ENCODE measurements around the gene TMEM52.

Gene TMEM52

DNA sequence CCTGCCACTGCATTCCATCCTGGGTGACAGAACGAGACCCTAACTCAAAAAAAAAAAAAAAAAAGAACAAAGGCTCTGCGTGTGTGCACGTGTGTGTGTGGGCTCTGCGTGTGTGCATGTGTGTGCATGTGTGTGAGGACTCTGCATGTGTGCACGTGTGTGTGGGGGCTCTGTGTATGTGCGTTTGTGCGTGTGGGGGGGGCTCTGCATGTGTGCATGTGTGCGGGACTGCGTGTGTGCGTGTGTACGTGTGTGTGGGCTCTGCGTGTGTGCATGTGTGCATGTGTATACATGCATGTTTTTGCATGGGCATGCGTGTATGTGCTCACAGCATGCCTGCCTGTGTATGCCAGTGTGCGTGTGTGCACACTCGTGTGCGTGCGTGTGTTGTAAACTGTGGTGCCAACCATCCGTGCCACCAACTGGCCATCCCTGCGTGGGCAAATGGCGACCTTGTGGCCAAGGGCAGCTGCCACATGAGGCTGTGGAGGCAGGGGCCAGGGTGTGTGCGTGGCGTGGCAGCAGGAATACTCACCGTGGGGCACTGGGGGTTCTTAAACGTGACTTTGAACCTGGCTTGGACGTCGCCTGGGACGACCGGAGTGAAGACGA is 26.8 kb upstream of the TMEM52 start:
- no peak for TF ChIP-seq POLR2AphosphoS5 (IDR thresholded peaks at IDR 0.05; ENCODE audit: low read depth, low read length)
- no peak for TF ChIP-seq TAF1 (IDR thresholded peaks at IDR 0.05; ENCODE audit: borderline replicate concordance, low read depth, low read length)
- no peak for TF ChIP-seq POLR2A (IDR thresholded peaks at IDR 0.05; ENCODE audit: low read depth, low read length)
- FAIRE-seq (no peak), DNase-seq (ENCODE audit: insufficient read length) (no peak)

GRCh38 chr1:1943834-1944570 is 24.9 kb upstream of the TMEM52 start:
- DNase-seq (ENCODE audit: insufficient read length), result peak; percentile 67
- no peak for TF ChIP-seq POLR2A (IDR thresholded peaks at IDR 0.05; ENCODE audit: low read depth, low read length)
- no peak for TF ChIP-seq POLR2AphosphoS5 (IDR thresholded peaks at IDR 0.05; ENCODE audit: low read depth, low read length)
- TF ChIP-seq TAF1 (IDR thresholded peaks at IDR 0.05; ENCODE audit: borderline replicate concordance, low read depth, low read length), result no peak

GRCh38 chr1:1942753-1943656 is 23.9 kb upstream of the TMEM52 start:
- DNase-seq (ENCODE audit: insufficient read length) (no peak), FAIRE-seq (no peak)
- no peak for TF ChIP-seq POLR2AphosphoS5 (IDR thresholded peaks at IDR 0.05; ENCODE audit: low read depth, low read length)
- no peak for TF ChIP-seq TAF1 (IDR thresholded peaks at IDR 0.05; ENCODE audit: borderline replicate concordance, low read depth, low read length)
- TF ChIP-seq POLR2A (IDR thresholded peaks at IDR 0.05; ENCODE audit: low read depth, low read length), result no peak

More at GRCh38 chr1:1943834-1944570, 24.9 kb upstream of the TMEM52 start:
- FAIRE-seq, result no peak

GRCh38 chr1:1941868-1942752 is 23.0 kb upstream of the TMEM52 start:
- DNase-seq (ENCODE audit: insufficient read length) (no peak), FAIRE-seq (no peak)
- TF ChIP-seq POLR2A (IDR thresholded peaks at IDR 0.05; ENCODE audit: low read depth, low read length), result no peak

GRCh38 chr1:1941211-1941841 is 22.2 kb upstream of the TMEM52 start:
- FAIRE-seq, result no peak
- TF ChIP-seq POLR2A (IDR thresholded peaks at IDR 0.05; ENCODE audit: low read depth, low read length) (no peak), POLR2AphosphoS5 (IDR thresholded peaks at IDR 0.05; ENCODE audit: low read depth, low read length) (no peak), TAF1 (IDR thresholded peaks at IDR 0.05; ENCODE audit: borderline replicate concordance, low read depth, low read length) (no peak)

DNA sequence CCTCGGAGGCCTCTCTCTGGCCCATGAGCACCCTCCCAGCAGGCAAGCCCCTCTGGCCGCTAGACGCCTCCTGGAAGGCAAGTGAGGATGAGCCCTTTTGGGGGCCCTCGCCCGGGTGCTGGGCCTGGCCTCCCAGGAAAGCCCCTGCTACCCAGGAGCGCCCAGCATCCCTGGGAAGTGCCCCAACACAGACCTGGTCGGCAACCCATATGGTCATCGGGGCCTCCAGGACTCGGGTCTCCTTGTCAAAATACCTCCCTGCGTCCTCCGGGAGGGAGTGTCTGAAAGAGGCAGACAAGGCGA is 21.0 kb upstream of the TMEM52 start:
- TF ChIP-seq TAF1 (IDR thresholded peaks at IDR 0.05; ENCODE audit: borderline replicate concordance, low read depth, low read length) (no peak), POLR2AphosphoS5 (IDR thresholded peaks at IDR 0.05; ENCODE audit: low read depth, low read length) (no peak), POLR2A (IDR thresholded peaks at IDR 0.05; ENCODE audit: low read depth, low read length) (no peak)
- FAIRE-seq (no peak), DNase-seq (ENCODE audit: insufficient read length) (no peak)

More at GRCh38 chr1:1941211-1941841, 22.2 kb upstream of the TMEM52 start:
- DNase-seq (ENCODE audit: insufficient read length), result no peak

DNA sequence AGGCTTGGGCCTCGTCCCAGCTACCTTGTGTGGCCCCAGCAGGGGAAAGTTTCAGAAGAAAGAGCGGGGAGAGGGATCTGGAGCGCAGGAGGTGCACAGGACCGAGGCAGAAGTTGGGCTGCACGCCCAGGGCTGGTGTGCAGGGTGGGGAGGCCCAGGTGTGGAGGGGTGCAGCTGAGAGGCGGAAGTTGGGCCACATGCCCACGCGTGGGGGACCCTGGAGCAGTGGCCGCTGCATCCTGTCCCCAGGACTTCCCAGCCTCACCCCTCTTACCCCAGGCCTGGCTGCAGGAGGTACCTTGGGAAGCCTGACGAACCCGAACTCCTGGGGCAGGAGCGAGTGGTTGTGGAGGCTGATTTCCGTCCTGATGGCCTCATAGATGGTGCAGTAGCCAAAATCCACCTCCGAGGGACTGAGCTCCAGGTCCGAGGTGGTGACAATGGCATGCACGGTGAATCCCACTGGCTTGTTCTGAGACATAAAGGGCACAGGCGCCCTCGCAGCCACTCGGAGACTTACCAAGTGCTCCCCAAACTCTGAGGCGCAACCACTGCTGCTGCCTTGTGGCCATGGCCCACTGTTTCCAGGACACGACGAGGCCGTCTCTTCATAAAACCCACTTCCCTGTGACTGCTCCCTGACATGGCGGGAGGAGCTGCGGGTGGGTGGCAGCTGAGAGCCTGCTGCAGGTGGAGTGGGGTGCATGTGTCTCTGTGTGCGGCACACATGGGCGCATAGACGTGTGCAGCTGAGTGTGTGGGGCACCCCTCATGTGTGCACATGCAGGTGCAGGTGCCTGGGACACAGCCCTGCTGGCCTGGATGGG is 20.4 kb upstream of the TMEM52 start:
- no peak for DNase-seq (ENCODE audit: insufficient read length)
- TF ChIP-seq TAF1 (IDR thresholded peaks at IDR 0.05; ENCODE audit: borderline replicate concordance, low read depth, low read length) (no peak), POLR2A (IDR thresholded peaks at IDR 0.05; ENCODE audit: low read depth, low read length) (no peak), POLR2AphosphoS5 (IDR thresholded peaks at IDR 0.05; ENCODE audit: low read depth, low read length) (no peak)
- no peak for FAIRE-seq

DNA sequence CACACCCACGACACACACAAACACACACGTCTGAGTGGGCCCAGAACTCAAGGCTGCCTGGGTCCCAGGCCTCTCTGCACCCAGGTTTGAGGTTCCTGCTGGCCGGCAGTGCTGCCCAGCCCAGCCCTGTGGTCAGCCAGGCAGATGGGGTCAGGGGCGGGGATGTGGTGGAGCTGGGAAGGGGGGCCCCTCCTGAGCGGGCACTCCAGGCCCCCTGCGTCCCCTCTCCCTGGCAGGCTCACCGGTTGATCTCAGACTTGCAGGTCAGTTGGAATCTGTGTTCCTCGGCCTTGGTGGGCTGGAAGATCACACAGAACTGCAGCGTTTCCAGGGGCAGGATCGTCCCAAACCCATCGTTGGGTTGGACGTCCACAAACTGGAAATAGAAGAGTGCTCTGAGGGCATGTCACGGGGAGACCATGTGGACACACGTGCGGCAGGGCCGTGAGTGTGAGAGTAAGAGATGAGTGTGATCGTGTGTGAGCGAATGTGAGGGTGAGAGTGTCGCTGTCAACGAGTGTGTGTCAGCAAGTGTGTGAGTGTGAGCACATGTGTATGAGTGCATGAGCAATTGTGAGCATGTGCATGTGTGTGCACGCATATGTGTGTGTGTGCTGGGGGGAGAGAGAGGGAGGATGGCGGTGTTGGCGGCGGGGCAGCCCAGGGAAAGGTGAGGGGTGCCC is 19.7 kb upstream of the TMEM52 start:
- FAIRE-seq (no peak), DNase-seq (ENCODE audit: insufficient read length) (no peak)
- TF ChIP-seq POLR2AphosphoS5 (IDR thresholded peaks at IDR 0.05; ENCODE audit: low read depth, low read length), result no peak
- no peak for TF ChIP-seq TAF1 (IDR thresholded peaks at IDR 0.05; ENCODE audit: borderline replicate concordance, low read depth, low read length)
- TF ChIP-seq POLR2A (IDR thresholded peaks at IDR 0.05; ENCODE audit: low read depth, low read length), result no peak

- FAIRE-seq (no peak), DNase-seq (ENCODE audit: insufficient read length) (no peak)
- no peak for TF ChIP-seq TAF1 (IDR thresholded peaks at IDR 0.05; ENCODE audit: borderline replicate concordance, low read depth, low read length)
- TF ChIP-seq POLR2AphosphoS5 (IDR thresholded peaks at IDR 0.05; ENCODE audit: low read depth, low read length), result no peak
- TF ChIP-seq POLR2A (IDR thresholded peaks at IDR 0.05; ENCODE audit: low read depth, low read length), result no peak
Observed at GRCh38 chr1:1938276-1938573, 19.1 kb upstream of the TMEM52 start.

Data from GM12892 (cell line).